Activated naive CD4-positive, alpha-beta T cell treated with anti-CD3 and anti-CD28 coated beads, Interleukin-2, amount 50 U/mL, for 16 hours (primary cell): ENCODE data around the gene MYH6.
"Not testable (repeated sequence)": the region's sequence is repeated elsewhere in the genome, so short reads cannot be mapped to it uniquely, and the experiment has no call there.

ENCODE experiments used
- DNase-seq: peaks from one replicate; pipeline ENCODE4 v3.0.0-alpha.2; 2020

MYH6 gene

GRCh38 chr14:23407516-23408306 is at the start of gene MYH6:
TSS of gene MYH6 (minus strand) at chr14:23408273. CDS start at chr14:23407223, 1,050 bp downstream.
- no peak for DNase-seq

DNA sequence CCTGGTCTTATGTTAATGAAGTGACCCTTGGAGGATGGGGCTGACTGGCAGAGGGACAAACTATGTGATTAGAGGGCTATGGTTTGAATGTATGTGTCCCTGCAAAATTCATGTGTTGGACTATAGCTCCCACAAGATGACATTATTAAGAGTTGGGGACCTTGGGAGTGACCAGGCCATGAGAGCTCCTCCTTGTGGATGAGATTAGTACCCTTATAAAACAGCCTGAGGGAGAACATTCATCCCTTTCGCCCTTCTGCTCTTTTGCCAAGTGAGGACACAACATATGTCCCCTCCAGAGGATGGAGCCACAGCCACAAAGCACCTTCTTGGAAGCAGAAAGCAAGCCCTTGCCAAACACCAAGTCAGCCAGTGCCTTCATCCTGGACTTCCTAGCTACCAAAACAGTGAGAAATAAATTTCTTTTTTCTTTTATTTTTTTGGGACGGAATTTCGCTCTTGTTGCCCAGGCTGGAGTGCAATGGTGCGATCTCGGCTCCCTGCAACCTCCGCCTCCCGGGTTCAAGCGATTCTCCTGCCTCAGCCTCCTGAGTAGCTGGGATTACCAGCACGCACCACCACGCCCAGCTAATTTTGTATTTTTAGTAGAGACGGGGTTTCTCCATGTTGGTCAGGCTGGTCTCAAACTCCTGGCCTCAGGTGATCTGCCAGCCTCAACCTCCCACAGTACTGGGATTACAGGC is 49.0 kb upstream of the MYH6 start:
- not testable (repeated sequence) for DNase-seq

GRCh38 chr14:23454445-23454856 is 46.4 kb upstream of the MYH6 start:
- no peak for DNase-seq

DNA sequence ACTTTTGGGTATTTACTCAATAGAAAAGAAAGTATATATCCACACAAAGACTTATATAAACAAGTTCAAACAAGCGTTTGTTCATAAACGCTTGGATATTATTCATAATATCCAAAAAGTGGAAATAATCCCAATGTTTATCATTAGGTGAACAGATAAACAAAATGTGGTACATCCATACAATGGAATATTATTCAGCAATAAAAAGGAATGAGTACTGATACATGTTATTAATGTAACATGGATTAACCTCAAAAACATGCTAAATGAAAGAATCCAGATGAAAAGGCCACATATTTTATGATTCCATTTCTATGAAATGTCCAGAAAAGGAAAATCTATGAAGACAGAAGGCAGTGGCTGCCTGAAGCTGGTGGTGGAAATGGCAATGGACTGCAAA is 44.2 kb upstream of the MYH6 start:
- DNase-seq, result no peak

- no peak for DNase-seq
Observed at GRCh38 chr14:23450379-23450778, 42.3 kb upstream of the MYH6 start.

- DNase-seq, result no peak
Observed at GRCh38 chr14:23449314-23449713, 41.2 kb upstream of the MYH6 start.

GRCh38 chr14:23447361-23448350 is 39.6 kb upstream of the MYH6 start:
- DNase-seq, result no peak

GRCh38 chr14:23446291-23446851 is 38.3 kb upstream of the MYH6 start:
- no peak for DNase-seq

DNA sequence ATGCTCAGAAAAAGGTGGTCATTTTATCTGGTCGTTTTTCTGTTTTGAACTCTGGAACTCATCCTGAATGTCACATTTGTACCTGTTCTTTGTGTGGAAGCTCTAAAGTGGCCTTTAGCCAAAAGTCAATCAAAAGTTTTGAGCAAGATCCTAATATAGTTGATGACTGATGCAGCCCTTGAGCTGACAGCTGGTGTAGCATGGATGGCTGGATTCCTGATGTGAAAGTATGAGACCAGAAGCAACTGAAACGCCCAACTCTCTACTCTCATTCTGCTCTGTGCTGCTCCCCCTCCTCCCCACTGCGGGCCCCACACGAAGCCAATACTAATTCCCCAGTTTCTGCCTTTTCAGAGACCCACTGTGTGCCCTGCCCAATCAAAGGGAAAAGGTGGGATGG is 37.7 kb upstream of the MYH6 start:
- DNase-seq, result no peak

DNA sequence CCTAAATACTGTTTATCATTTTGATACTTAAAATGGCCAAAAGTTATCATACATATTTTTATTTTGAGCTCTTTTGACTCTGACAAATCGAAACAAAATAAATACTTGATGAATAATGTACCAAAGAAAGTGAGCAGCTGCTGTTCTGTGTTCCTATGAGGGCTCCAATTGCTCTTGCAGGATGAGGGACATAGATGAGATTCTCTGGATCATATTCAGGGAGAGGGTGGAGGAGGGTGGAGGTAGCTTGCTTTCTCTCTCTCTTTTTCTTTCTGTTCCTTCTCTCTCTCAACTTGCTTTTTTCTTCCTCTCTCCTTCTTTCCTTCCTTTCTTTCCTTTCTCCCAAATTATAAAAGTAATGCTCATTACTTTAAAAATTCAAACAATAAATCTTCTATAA is 36.2 kb upstream of the MYH6 start:
- no peak for DNase-seq

DNA sequence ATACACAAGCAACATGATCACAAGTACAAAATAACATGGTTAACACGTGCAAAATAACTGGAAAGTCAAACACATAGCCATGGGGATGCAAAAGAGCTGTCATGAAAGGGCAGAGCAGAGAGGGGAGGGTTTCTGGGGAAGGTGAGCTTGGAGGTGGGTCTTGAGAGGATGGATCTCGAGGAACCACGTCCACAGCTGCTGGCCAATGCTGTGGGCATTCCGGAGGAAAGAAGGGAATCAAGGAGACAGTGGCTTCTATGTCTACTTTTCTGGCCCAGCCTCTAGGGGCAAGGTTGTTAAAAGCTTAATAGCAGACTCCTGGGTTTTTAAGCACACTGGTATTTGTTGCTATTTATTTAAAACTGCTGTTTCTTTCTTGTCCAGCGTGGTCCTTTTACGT is 35.8 kb upstream of the MYH6 start:
- DNase-seq, result no peak

DNA sequence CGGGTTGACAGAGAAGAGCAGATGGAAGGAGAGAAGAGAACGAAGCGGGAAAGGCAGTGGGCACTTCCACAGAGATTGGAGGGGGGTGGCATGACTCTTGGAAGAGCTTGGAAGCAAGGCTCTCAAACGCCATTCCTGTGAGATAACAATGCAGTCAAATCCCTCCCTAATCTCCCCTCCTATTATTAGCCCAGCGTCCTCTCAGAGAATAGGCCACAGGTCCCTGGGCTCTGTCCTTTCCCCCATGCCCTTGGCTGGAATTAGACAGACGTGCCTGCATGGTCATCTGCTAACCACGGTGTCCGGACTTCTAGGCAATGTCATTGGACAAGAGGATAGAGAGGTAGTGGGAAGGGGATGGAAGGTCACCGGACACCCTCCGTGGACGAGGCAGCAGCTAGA is 35.3 kb upstream of the MYH6 start:
- DNase-seq, result no peak

DNA sequence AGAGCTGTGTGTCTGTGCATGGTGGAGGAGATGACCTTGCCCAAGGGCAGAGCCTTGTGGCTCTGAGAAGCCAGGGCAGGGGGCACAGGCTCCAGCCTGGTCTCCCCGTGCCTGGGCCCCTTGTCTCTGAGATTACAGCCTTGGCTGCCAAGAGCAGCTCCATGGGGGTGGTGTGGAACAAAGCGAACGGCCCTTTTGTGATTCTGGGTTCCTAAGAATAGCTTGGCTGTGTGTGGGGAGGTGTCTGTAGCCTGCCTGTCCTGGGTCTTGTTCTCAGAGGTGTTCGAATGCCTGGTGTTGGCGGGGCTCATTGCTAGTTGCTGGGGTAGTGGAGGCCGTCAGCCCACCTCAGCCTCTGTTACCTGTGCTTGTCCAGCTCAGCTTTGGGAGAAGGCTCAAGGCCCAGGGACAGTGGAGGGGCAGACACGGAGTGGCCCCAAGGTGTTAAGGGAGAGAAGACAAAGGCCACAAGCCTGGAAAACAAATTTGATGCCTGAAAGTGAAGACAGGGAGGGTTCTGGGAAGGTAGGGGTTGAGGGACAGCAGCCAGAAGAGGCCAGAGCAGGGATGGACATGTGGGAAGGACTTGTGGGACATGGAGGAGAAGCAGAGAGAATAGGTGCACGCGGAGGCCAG is 34.8 kb upstream of the MYH6 start:
- no peak for DNase-seq

DNA sequence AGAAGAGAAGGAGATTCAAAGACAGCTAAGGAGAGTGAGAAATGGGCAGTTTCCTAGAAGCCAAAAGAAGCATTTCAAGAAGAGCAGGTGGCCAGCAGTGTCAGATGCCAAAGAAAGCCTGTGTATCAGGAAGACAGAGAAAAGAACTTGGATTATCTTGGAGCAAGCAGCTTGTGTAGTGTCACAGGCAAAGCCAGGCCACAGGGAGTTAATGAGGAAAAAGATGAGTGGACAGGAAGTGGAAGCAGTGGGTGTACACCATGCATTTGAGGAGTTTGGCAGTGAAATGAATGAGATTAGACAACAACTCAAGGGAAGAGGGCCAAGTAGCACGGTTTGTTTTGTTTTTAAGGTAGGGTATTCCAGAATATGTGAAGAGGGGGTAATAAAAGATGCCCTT is 33.0 kb upstream of the MYH6 start:
- DNase-seq, result no peak

DNA sequence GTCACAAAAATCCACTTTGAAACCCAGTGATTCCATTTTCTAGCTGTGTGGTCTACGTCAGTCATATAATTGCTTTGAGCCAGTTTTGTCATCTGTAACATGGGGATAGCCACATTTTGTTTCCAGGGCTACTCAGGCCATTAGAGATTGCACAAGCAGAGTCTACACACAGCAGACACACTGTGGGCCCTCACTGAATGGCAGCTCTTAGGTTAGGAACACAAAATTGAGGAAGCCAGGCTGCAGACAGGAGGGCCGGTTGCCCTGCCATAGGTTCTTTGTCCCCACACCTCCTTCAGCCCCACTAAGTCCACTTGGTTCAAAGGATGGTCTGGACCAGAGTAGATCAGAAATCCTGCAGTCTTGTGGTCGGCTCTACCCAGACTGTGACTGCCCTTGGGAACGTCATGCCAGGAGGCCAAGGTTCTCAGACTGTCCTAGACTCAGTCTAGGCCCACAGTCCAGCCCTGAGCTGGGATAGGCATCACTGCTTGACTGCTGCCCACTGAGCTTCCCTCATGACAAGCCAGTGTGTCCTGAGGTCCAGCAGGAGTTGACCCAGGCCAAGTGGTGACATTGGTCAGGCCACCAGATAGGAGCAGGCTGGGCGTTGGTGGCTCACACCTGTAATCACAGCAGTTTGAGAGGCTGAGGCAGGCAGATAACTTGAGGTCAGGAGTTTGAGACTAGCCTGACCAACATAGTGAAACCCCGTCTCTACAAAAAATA is 31.2 kb upstream of the MYH6 start:
- DNase-seq, result no peak

- no peak for DNase-seq
Observed at GRCh38 chr14:23438101-23438971, 30.3 kb upstream of the MYH6 start.

DNA sequence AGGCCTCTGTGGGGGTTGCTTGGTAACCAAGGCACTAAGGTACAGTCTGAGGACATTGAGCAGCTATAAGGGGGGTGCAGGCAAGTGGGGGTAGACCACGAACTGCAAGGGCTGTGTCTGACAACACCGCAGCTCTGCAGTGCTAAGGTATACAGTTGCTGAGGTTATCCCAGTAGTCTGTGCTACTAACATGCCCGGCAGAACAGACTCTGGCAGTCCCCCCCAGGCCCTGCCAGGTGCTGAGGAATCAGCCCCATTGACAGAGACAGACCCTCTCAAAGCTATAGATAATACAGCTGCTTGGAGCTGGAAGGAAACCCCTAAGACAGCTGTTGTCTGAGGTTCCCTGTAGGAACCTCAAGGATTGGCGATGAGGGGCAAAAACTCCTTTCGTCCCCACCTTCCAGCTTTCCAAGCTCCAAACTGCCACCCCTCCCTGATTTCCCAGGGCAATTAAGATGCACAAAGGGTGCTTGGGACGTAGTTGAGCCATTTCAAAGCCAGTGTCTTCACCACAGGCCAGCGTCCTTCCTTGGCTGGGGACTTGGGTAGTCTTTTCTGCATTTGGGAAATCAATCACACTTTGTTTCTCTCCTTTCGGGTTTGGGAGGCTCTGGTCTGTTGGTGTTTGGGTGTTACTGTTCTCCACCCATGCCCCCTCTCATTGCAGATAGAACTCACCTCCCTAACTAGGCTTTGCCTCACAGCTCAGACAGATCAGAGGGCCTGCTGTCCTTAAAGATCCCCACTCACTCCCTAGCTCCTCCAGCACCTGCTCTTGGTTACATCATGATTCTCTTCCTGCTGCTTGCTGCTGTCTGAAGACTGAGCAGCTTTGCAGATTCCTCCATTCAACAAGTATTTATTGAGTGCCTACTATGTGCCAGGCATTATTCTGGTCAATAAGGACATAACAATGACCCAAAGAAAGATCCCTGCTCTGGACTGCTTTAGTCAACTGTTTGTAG is 29.3 kb upstream of the MYH6 start:
- DNase-seq, result no peak

DNA sequence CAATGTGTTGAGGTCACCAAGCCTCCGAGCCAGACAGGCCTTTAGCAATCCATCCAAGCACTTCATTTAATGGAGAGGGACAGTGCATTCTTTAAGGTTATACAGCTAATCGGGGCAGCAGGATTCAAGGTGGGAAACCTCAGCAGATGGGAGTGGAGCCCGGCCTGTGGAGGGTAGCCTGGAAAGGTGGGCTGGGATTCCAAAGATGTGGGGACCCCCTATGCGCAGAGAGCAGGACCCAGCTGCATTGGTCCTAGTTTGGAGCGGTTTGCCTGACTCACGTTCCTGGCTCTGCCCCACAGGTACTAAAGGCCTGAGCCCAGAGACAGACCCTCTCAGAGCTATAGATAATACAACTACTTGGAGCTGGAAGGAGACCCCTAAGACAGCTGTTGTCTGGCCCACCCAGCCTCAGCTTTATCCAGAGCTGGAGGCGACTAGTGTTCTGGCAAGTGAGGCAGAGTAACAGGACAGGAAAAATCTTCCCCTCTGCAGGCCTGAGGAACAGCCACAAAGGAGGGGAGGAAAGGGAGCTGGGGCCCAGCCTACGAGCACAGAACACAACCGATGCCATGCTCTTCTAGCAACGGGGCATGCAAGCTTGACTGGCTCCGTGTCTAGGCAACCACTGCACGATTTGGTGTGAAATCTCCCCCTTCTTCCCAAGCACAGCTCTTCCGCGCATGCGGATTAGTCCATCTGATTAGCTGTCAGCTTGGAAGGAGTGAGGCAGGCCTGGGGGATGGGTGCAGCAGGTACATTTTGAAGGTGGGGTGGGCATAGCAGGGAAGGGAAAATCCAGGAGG is 28.5 kb upstream of the MYH6 start:
- DNase-seq, result no peak
